NCI-H2029 (cell line): ENCODE measurements around the gene FBXO30.
A peak's percentile ranks its signal among the peaks of the same experiment; 100 is the strongest.

Experiments used
- DNase-seq: peaks from one replicate; lab custom pipeline; 2025; lab: John Stamatoyannopoulos, UW

The FBXO30 gene, protein sequence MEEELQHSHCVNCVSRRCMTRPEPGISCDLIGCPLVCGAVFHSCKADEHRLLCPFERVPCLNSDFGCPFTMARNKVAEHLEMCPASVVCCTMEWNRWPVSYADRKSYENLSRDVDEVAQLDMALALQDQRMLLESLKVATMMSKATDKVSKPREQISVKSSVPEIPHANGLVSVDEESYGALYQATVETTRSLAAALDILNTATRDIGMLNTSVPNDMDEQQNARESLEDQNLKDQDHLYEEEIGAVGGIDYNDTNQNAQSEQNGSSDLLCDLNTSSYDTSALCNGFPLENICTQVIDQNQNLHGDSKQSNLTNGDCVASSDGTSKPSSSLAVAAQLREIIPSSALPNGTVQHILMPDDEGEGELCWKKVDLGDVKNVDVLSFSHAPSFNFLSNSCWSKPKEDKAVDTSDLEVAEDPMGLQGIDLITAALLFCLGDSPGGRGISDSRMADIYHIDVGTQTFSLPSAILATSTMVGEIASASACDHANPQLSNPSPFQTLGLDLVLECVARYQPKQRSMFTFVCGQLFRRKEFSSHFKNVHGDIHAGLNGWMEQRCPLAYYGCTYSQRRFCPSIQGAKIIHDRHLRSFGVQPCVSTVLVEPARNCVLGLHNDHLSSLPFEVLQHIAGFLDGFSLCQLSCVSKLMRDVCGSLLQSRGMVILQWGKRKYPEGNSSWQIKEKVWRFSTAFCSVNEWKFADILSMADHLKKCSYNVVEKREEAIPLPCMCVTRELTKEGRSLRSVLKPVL

DNA sequence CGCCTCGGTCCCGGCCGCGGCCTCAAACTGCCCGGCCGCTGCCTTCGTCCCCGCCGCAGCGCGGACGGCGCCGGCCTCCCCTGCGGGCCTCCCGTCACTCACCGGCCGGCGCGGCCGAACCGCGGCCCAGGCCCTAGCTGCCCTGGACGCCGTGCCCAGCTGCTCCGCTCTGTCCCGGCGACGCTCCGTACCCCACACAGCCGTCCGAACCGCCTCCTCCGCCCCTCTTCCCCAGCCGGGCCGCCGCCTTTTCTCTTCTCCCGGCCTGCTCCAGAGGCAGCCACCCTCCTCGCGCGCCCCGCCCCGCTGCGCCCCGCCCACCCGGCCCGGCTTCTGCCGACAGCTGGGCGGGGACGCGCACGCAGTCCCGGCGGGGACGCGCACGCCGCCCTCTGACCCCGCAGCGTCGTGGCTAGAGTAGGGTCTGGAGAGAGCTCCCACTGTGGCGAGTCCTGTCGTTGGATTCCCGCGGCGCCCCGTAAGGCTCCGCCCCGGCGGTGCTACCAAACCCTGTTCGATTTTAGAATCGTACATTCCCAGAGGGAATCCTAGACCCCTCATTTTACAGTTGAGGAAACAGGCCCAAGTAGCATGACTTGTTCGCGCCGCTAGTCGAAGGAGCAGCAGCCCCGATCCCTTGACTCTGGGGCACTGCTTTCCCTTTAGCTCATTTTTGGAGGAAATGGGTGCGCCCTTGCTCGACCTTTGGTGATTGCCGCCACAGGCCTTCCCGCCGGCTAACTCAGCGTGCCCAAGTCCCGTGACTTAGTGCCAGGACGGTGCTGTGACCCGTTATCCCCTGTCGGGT lies at the start of gene FBXO30:
FBXO30 (minus strand) TSS at position 295 of the 808 bp plus-strand sequence. CDS start 8,390 bp downstream, outside the sequence.
- DNase-seq = peak; percentile 53

DNA sequence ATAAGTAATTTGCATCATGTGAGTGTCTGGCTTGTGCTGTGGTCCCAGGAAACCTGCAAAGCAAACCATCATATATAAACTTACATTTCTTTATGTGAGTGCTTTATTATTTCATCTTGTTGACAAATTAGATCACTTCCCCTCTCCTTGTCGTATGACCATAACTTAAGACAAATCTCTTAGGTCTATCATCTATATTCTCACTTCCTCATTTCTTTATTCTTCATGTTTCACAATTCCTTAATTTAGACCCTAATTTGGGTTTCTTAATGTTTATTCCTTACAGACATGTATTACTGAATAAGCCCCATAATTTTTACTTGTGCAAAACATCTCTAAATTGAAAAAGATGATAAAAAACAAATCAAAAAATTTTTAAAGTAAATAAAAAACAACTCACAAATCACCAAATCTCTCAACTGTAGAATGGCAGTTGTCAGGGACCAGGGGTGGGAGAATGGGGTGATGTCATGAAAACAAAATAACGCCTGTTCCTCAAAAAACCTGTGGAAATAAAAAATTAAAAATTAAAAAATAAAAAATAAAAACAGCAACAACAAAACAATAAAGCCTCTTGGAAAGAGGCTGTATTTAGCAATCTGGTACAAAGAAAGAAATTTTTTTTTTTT lies 49.5 kb upstream of the FBXO30 start:
- DNase-seq = no peak

GRCh38 chr6:145863366-145863765 lies 48.8 kb upstream of the FBXO30 start:
- DNase-seq = no peak

DNA sequence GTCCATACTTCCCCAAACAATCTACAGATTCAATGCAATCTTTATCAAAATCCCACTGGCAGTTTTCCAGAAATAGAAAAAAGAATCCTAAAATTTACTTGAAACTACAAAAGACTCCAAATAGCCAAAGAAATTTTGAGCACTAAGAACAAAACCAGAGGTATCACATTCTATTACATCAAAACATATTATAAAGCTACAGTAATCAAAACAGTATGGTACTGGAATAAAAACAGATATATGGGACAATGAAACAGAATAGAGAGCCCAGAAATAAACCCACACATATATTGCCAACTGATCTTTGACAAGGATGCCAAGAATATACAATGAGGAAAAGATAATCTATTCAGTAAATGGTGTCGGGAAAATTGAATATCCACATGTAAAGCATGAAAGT lies 46.0 kb upstream of the FBXO30 start:
- no peak for DNase-seq

DNA sequence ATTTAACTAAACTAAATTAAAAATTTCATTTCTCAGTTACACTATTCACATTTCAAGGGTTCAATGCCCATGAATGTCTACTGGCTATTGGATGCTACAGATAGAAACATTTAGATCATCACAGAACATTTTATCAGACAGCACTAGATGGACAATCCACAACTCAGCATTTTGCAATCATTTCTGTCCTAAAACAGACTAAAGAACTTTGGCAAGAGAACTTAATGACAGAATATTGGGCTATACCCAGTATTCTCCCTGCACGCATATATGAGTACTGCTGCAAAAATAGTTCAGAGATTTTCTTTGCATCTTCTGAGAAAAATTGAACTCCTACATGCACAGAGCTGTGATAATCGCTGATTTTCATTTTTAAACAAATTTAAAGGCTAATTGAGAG lies 36.1 kb upstream of the FBXO30 start:
- DNase-seq = no peak

DNA sequence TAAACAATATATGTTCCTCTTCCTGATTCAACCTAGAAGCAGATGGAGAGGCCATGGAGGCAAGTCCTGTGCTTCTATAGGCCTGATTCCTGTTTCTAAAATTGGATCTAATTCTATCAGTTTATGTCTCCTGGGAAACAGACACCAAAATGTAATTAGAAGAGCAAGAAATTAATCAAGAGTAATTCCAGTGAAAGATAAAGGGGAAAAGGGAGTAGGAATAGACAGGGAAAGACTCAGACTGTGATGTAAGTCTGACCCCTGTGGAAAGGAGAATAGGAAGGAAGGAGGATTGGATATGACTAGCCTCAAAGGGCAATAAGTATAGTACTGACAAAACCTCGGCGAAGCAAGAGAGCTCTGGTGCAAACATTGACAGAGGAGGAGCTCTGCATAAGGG lies 33.9 kb upstream of the FBXO30 start:
- no peak for DNase-seq

- no peak for DNase-seq
Measured at GRCh38 chr6:145845557-145845956, 31.0 kb upstream of the FBXO30 start.

- DNase-seq = no peak
Measured at GRCh38 chr6:145844933-145845540, 30.4 kb upstream of the FBXO30 start.

- no peak for DNase-seq
Measured at GRCh38 chr6:145842693-145843546, 28.3 kb upstream of the FBXO30 start.

DNA sequence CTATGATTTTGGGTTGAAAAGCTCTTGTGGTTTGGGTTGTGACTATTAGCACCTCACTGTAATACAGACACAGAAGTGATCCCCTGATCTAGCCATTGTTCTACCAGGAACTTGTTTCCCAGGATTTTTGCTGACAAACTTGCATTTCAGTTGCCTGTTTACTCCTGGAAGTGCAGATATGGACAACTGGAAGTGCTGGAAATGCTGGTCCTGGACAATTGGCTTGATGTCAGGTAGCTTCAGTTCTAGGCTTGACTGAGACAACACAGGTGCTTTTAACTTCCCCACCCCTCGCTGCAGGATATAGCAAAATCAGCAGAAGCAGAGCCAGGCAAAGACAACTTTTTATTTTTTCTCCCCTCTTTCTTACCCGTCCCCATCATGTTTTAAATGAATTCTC lies 27.1 kb upstream of the FBXO30 start:
- no peak for DNase-seq

GRCh38 chr6:145839653-145840052 lies 25.1 kb upstream of the FBXO30 start:
- no peak for DNase-seq

GRCh38 chr6:145838305-145838704 lies 23.7 kb upstream of the FBXO30 start:
- no peak for DNase-seq

- no peak for DNase-seq
Measured at GRCh38 chr6:145836772-145837171, 22.2 kb upstream of the FBXO30 start.

DNA sequence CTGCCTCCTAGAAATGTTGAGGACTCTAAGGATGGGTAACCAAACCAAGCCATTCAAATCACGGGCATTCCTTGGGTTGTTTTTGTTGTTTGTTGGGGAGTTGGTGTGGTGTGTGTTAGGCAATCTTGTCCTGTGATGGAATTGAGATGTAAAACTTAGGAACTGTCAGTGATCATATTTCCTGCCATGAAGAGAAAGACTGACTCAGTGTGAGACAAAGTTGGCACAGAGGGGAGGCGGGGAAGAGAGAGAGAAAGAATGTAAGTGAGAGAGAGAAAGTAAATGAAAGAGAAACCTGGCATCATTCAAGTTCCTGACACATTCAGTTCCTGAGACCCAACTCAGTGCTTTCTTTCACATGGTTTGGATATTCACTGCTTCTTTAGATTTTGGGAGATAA lies 21.6 kb upstream of the FBXO30 start:
- DNase-seq = no peak

DNA sequence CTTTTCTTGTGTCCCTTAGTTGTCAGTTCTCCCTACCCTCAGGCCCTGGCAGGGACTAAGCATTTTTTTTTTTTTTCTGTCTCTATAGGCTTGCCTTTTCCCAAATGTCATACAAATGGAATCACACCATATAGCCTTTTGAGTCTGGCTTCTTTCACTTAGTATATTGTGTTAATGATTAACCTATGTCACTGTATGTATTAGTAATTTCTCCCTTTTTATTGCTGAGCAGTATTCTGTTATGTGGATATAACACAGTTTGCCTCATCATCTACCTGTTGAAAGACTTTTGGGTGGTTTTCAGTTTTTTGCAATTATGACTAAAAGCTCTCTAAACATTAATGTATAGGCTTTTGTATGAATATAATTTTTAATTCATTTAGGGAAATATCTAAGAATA lies 16.0 kb upstream of the FBXO30 start:
- DNase-seq = no peak

DNA sequence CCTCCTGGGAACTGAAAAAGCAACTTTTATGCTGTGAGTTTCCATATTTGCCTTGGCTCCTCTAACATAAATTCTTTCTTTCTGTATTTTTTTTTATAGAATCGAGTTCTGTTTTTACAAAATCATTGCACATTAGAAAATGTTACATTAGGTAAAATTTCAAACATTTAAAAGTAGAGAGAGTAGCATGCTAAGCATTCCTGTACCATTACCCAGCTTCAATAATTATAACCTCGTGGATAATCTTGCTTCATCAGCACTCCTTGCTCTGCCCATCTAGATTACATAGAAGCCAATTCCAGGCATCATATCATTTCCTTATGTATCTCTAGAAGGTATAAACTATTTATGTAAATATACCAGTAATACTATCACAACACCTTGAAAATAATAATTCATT lies 15.4 kb upstream of the FBXO30 start:
- no peak for DNase-seq

GRCh38 chr6:145829102-145829501 lies 14.5 kb upstream of the FBXO30 start:
- no peak for DNase-seq

- no peak for DNase-seq
Measured at GRCh38 chr6:145824344-145824743, 9.7 kb upstream of the FBXO30 start.

GRCh38 chr6:145823328-145823944 lies 8.8 kb upstream of the FBXO30 start:
- no peak for DNase-seq

DNA sequence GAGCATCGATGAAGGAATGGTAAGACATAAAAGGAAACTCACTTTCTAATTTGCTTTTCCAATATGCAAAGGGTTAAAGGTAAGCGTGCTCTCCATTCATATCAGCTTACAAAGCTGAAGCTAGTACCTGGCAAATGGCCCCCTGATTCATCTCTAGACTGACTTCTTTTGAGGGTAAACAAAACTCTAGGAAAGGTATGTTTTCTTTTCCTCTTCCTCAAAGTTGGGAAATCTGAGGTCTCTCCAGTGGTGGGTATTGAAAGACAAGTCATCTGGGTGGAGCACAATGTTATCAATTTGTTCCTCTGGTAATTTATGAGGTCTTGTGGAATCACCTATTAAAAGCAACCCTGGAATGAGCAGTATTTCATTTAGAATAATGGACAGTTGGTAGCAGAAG lies 7.9 kb upstream of the FBXO30 start:
- DNase-seq = no peak
